Measurements from ENCODE around the gene COL16A1.

GRCh38 chr1:31607360-31607759, 96.5 kb downstream of the COL16A1 start:
- TF ChIP-seq POLR2A (IDR thresholded peaks at IDR 0.05) (no peak), CTCF (IDR thresholded peaks at IDR 0.05) (no peak)

Data from uterus (tissue), 2 donors.